SKM-1 treated with dmso at 0.1 percent for 144 hours (cell line): ENCODE data around the gene BBS10.
"Not testable (repeated sequence)": the region's sequence is repeated elsewhere in the genome, so short reads cannot be mapped to it uniquely, and the experiment has no call there.

Experiments
- DNase-seq: peaks from one replicate; lab custom pipeline; 2025; ENCODE audit not compliant: unreplicated experiment; lab: John Stamatoyannopoulos, UW

The BBS10 gene

DNA sequence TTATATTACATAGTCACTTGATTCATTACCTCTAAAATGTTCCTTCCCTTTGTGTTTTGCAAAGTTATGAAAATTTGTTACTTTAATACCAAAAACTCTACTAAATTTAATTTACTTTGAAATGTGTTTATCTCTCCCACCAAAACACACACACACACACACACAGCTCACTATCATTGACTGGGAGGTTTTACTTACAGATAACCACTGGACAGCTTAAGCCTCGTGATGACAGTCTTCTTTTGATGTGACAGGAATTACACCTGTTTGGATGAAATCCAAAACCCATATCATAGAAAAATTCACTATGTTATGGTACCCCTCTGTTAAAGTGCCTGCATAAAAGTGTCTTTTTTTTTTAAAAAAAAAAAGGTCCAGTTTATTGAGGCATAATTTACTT is 15.6 kb downstream of the BBS10 start:
- DNase-seq = no peak

- no peak for DNase-seq
Observed at GRCh38 chr12:76329606-76330005, 18.6 kb downstream of the BBS10 start.

GRCh38 chr12:76329159-76329558 is 19.1 kb downstream of the BBS10 start:
- DNase-seq = no peak

DNA sequence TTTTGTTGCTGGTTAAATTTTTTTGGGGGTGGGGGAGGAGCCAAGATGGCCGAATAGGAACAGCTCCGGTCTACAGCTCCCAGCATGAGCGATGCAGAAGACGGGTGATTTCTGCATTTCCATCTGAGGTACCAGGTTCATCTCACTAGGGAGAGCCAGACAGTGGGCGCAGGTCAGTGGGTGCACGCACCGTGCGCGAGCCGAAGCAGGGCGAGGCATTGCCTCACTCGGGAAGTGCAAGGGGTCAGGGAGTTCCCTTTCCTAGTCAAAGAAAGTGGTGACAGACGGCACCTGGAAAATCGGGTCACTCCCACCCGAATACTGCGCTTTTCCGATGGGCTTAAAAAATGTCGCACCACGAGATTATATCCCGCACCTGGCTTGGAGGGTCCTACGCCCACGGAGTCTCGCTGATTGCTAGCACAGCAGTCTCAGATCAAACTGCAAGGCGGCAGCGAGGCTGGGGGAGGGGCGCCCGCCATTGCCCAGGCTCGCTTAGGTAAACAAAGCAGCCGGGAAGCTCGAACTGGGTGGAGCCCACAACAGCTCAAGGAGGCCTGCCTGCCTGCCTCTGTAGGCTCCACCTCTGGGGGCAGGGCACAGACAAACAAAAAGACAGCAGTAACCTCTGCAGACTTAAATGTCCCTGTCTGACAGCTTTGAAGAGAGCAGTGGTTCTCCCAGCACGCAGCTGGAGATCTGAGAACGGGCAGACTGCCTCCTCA is 28.5 kb downstream of the BBS10 start:
- not testable (repeated sequence) for DNase-seq

- DNase-seq = no peak
Observed at GRCh38 chr12:76318773-76319594, 29.2 kb downstream of the BBS10 start.

GRCh38 chr12:76317976-76318375 is 30.2 kb downstream of the BBS10 start:
- no peak for DNase-seq

GRCh38 chr12:76316468-76316867 is 31.7 kb downstream of the BBS10 start:
- no peak for DNase-seq

DNA sequence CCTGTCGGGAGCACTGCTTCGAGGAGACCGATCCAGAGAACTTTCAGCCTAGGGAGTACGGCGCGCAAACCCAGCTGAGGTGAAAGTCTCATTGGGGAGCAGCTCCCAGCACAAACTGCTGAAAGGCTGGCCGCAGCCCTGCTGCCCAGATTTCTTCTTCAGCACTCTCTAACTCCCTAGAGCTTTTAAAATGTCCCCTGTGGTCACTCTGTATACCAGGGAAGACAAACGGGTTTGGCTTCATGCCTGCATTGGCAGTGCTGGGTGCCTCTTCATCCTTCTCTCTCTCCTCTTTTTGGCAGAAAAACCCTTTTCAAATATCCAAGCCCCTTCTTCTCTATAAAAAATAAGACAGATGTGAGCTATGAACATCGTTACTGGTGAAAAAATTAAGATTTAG is 34.9 kb downstream of the BBS10 start:
- no peak for DNase-seq

DNA sequence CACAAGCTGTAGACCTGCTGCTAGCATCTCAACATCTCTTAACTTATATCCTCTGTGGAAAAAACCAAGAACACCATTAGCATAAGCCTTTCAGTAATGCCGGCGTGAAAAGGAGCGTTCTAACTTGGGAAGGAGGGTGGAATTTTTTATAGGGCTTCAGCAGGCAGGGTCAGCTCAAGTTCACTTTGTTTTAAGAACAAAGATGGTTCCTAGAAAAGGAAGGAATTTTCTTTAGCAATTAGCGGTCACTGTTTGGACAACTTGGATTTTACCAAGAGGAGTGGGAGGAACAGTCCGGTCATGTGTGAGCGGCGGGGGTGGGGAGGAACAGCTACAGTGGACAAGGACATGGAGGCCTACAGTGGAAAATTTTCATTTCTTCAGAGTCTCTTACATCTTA is 35.9 kb downstream of the BBS10 start:
- no peak for DNase-seq

DNA sequence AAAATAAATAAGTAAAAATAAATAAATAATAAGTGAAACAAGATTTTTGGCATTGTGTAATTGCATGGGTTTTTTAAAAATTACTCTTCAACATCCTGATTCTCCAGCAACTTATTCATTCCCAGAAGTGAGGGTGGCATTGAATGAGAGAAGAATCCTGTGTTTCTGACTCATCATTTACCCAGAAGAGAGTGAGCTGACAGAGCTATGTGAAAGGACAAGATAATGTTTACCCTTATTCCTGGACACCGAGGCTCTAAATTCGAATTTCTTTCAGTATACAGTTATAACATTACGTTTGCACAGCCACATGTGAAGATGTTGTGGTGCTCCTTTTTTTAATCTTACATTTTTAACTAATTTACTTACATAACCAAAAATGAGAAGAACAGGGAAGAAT is 36.4 kb downstream of the BBS10 start:
- DNase-seq = no peak

GRCh38 chr12:76310110-76310509 is 38.1 kb downstream of the BBS10 start:
- no peak for DNase-seq

DNA sequence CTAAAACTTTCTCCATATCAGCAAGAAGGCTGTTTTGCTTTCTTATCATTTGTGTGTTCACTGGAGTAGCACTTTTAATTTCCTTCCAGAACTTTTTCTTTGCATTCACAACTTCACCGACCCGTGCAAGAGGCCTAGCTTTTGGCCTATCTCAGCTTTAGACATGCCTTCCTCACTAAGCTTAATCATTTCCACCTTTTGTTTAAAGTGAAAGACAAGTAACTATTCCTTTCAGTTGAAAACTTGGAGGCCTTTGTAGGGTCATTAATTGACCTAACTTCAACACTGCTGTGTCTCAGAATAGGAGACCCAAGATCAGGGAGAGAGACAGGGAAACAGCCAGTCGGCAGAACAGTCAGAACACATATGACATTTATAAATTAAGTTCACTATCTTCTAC is 39.3 kb downstream of the BBS10 start:
- DNase-seq = no peak

DNA sequence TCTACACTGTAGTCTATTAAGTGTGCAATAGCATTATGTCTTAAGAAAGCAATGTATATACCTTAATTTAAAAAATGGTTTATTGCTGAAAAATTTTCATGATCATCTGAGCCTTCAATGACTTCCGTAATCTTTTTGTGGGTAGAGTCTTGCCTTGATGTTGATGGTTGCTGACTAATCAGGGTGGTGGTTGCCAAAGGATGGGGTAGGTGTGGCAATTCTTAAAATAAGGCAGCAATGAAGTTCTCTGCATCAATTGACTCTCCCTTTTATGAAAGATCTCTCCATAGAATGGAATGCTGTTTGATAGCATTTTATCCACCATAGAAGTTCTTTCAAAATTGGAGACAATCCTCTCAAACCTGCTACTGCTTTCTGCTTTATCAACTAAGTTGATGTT is 41.1 kb downstream of the BBS10 start:
- no peak for DNase-seq

DNA sequence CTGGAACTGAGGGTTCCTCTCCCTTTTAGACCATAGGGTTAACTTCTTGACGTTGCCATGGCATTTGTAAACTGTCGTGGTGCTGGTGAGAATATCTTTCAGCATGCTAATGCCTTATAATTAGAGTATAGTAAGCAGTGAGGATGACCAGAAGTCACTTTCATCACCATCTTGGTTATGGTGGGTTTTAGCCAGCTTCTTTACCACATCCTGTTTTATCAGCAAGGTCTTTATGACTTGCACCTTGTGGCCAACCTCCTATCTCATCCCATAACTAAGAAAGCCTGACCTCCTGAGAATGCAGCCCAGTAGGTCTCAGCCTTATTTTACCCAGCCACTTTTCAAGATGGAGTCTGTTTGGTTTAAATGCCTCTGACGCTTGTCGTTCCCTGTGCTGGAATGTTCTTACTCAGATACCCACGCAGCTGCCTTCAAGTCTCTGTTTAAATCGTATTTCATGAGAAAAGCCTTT is 44.2 kb downstream of the BBS10 start:
- no peak for DNase-seq

GRCh38 chr12:76303365-76303764 is 44.9 kb downstream of the BBS10 start:
- DNase-seq = no peak

DNA sequence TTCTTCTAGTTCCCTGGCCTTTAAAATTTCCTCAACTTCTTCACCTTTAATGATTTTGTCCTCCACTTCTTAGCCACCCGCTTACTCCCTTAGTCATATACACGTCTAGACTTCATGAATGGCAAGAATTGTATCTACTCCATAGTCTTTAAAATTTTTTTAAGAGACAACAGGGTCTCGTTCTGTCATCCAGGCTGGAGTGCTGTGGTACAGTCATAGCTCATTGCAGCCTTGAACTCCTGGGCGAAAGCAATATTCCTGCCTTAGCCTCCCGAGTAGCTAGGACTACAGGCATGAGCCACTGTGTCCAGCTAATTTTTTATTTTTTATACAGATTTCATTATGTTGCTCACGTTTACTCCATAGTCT is 47.9 kb downstream of the BBS10 start:
- no peak for DNase-seq

DNA sequence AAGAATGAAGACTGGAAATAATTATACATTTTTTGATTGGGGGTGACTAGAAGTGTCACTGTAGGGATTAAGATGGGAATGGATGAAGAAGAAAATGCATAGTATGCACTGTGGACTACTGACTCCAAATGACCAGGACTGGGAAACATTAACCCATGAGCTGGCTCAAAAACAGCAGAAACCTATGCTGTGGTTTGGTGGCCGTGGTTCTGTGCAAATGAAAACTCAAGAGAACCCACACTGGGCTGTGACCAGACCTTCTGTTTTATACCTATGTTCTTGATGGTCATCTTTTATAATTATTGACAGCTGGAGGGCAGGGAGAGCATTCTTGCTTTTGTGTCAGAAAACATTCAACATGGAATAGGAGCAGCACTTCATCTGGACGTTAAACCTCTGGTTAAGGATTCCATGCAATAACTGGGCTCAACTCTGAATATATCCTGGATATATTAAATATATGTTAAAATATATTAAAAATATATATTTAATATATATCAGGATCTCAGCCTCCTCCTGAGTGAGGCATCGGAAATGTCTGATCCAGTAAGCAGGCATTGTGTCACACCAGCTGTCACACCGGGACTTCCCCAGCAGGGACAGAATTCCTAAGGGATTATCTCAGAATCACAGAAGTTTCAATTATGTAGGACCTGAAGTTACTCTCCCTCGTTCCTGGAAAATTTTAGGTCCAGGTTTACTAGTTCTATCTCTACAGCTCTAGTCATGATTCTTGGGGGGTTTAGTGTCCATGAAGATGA is 48.5 kb downstream of the BBS10 start:
- no peak for DNase-seq
